C4-2B (cell line): ENCODE results near the gene FIZ1.
"Not testable (repeated sequence)": the region's sequence is repeated elsewhere in the genome, so short reads cannot be mapped to it uniquely, and the experiment has no call there.

Experiments used
- H3K27ac ChIP-seq: fragments of 450-650 bp; 2 replicates; pipeline ENCODE4 v1.5.1; 2017
- ZFX ChIP-seq: fragments of 450-650 bp; IDR thresholded peaks from 2 replicates; pipeline ENCODE4 v1.6.1; 2017
- TF ChIP-seq, protein P1 (sequence below): fragments of 450-650 bp; conservative IDR thresholded peaks from 2 replicates; pipeline ENCODE4 v1.5.1; 2017; ENCODE audit warnings: mild to moderate bottlenecking

The FIZ1 gene

DNA sequence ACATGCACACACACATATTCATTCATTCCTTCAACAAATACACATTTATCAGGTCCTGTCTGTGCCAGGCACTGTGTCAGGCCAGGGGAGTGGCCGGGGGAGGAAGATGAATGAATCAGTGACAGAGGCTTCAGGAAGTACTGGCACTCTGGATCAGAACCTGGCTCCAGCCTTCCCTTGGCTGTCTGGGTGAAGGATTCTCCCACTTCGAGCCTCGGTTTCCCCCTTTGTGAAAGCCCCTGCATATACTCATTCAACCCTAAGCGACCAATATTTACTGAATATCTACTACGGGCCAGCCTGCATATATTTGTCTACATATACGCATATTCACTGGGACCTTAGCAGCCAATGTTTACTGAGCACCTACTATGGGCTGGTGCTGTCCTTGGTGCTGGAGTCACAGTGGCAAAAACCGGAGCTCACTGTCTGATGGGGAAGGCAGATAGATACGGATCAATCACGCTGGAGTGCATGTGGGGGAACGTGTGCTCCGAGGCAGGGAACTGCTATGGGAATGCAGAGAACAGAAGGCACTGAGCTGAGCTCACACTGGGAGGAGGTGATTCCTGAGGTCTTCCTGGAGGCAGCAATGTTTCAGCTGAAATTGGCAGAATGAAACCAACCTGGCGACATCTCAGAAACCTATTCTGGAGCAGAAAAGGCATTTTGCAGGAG is 18.0 kb downstream of the FIZ1 start:
- peak overlapping the region; percentile 63 for H3K27ac ChIP-seq
- TF ChIP-seq, protein P1, sequence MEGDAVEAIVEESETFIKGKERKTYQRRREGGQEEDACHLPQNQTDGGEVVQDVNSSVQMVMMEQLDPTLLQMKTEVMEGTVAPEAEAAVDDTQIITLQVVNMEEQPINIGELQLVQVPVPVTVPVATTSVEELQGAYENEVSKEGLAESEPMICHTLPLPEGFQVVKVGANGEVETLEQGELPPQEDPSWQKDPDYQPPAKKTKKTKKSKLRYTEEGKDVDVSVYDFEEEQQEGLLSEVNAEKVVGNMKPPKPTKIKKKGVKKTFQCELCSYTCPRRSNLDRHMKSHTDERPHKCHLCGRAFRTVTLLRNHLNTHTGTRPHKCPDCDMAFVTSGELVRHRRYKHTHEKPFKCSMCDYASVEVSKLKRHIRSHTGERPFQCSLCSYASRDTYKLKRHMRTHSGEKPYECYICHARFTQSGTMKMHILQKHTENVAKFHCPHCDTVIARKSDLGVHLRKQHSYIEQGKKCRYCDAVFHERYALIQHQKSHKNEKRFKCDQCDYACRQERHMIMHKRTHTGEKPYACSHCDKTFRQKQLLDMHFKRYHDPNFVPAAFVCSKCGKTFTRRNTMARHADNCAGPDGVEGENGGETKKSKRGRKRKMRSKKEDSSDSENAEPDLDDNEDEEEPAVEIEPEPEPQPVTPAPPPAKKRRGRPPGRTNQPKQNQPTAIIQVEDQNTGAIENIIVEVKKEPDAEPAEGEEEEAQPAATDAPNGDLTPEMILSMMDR = no peak
- no peak for TF ChIP-seq ZFX

DNA sequence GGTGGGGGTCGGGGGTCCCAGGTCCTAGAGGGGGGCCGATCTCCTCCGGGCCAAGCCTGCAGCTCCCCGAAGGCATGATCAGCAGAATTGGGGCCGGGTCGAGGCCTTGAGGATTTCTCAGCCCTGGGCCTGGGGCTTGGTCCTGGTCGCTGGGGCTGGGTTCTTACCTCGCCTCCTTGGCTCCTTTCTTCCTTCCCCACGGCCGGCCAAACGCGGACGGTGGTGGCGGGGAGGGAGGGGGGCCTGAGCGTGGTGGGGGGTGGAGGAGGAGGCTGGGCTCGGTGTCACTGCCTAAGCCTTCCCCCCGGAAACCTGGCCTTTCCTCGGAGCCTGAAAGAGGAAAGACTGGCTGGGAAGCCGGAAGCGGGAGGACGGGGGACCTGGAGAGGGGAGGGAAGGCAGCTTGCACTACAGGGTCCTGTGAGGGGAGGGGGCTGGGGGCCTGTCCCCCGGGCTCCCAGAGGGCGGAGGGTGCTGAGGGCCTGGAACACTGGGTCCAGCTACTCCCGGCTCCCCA is 18.6 kb downstream of the FIZ1 start, which contains the start of gene ZNF579:
Gene ZNF579, minus strand, starts transcription at position 221 of the 517 bp plus-strand sequence. CDS start 1,209 bp downstream, outside the sequence.
- TF ChIP-seq ZFX = 0 out of 2 replicates have a peak, but pooled peaks have one; percentile 24
- TF ChIP-seq, protein P1 = no peak
- H3K27ac ChIP-seq = peak within 1 kb of the TSS; percentile 63

DNA sequence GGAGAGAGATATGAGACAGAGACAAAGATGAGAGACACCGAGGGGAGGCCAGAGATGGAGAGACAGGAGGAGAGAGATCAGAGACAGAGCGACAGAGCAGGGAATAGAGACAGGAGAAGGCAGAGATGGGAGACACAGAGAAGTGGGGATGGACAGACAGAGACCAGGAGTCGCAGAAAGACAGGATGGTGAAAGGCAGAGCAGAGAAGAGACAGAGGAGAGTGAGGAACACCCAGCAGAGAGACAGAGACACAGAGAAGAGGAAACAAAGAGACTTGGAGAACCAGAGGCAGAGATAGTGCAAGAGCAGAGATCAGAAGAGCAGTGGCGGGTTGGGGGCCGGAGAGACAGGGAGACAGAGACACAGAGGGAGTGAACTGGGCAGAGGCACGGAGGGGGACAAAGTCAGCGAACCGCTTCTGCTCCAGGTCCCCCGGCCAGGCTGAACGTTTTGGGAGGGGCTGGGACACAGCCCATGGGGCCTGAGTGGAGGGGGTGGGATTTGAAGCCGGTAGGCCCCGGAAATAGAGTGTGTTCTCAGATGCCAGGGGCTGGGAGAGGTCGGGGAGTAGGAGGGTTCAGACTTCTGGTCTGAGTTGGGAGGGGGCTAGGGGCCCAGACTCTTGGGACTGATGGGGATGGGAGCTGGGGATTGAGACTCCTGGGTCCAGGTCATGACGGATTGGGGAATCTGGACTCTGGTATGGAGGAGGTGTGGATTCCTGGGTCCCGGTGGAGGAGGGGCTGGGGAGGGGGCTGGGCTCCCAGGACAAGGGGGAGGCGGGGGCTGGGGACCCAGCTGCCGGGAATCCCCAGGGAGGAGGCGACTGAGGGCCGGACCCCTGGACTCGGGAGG is 19.3 kb downstream of the FIZ1 start:
- TF ChIP-seq ZFX = no peak
- TF ChIP-seq, protein P1 = no peak
- H3K27ac ChIP-seq = peak overlapping the region; percentile 63

DNA sequence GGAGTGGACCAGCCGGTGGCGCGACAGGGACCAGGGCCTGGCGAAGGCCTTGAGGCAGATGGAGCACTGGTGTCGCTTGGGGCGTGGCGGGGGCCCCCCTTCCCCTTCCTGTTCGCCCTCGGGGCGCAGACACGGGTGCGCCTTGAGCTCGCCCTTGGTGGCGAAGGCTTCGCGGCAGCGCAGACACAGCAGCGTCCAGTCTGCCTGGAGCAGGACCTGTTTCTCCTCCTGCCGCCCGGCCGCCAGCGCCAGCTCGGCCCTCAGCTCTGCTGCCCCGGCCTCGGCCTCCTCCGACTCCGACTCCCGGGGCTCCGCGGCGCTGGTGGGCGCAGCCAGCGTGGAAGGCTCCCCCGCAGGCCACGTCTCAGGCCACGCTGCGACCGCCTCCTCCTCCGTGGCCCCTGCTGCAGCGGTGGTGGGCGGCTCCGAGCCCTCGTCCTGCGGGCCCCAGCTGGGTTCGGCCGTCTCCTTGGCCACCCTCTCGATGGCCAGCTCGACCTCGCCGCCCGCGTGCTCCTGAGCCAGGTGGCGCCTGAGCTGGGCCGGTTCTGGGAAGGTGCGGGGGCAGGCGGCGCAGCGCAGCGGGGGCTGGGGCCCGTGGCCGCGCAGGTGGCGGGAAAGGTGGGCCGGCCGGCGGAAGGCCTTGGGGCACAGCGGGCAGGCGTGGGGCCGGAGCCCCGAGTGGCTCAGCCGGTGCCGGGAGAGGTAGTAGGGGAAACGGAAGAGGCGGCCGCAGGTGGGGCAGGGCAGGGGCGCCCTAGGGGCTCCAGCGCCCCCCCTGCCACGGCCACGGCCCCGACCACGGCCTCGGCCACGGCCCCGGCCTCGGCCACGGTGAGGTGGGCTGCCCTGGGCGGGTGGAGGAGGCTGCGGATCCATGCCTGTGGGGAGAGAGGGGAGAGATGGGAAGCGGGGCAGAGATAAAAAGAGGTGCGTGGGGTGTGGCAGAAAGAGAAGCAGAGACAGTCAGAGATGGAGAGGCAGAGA is 20.3 kb downstream of the FIZ1 start:
- H3K27ac ChIP-seq = peak overlapping the region; percentile 63; the same call in 1 of the 2 replicates
- no peak for TF ChIP-seq ZFX
- TF ChIP-seq, protein P1 = no peak

DNA sequence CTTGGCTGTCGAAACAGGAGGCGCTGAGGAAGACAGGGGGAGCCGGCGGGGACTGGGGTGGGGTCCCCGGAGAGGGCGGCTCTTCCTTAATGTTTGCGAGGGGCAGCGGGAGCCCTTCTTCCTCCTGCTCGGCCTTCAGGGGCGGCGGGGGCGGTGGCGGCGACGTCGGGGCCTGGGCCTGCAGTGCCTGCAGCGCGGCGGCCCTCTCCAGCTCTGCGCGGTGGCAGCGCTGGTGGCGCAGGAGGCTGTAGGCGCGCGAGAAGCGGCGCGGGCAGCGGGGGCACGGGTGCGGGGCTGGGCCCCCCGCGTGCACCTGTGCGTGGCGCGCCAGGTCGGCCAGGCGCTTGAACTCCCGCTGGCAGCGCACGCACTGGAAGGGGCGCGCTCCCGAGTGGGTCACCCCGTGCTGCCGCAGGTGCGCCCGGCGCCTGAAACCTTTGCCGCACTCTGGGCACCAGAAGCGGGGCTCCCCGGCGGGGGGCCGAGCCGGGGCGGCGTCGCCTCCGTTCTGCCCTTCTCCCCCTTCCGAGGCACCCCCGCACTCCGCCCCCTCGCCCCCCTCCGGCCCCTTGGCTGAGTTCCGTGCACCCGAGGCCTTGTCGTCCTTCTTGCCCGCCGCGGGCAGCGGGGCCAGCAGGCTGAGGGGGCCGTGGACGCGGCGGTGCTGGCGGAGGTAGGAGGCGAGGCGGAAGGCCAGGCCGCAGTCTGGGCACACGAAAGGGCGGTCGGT is 21.1 kb downstream of the FIZ1 start:
- H3K27ac ChIP-seq = no peak overlapping the region
- TF ChIP-seq, protein P1 = no peak
- TF ChIP-seq ZFX = no peak

DNA sequence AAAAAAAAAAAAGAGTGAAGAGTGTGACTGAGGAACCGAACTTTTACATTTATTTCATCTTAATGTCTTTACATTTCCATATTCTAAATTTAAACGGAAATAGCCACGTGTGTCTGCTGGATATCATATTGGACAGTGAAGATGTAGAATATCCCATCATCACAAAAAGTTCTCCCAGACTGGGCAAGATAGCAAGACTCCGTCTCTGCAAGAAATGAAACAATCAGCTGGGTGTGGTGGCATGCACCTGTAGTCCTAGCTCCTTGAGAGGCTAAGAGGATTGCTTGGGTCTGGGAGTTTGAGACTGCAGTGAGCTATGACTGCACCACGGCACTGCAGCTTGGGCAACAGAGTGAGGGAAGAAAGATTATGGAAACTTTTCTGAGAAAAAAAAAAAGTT is 22.6 kb downstream of the FIZ1 start:
- no peak overlapping the region for H3K27ac ChIP-seq

DNA sequence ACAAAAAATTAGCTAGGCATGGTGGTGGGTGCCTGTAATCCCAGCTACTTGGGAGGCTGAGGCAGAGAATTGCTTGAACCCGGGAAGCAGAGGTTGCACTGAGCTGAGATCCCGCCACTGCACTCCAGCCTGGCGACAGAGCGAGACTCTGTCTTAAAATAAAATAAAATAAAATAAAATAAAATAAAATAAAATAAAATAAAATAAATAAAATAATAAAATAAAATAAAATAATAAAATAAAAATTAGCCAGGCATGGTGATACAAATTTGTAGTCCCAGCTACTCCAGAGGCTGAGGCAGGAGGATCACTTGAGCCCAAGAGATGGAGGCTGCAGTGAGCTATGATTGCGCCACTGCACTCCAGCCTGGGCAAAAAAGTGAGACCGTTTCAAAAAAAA is 25.4 kb downstream of the FIZ1 start:
- H3K27ac ChIP-seq = not testable (repeated sequence)

More for the DNA sequence above, 22.6 kb downstream of the FIZ1 start:
- TF ChIP-seq, protein P1 = no peak
- no peak for TF ChIP-seq ZFX

DNA sequence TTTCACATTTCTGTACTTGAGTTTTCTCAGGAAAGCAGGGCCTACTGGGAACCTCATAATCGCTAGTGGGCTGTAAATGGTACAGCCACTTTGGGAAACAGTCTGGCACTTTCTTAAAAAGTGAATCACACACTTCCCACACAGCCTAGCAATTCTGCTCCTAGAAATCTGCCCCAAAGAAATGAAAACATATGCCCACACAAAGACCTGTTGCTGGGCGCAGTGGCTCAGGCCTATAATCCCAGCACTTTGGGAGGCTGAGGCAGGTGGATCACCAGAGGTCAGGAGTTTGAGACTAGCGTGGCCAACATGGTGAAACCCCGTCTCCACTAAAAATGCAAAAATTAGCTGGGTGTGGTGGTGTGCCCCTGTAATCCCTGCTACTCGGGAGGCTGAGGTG is 29.8 kb downstream of the FIZ1 start:
- not testable (repeated sequence) for H3K27ac ChIP-seq
